ENCODE data around the gene TUBA1A. TPM values are rescaled to one million over a fixed set of nuclear protein-coding genes. Genes with fewer than 3 reads are reported as not detected.
"Not testable (repeated sequence)": the region's sequence is repeated elsewhere in the genome, so short reads cannot be mapped to it uniquely, and the experiment has no call there.

The TUBA1A gene
- total and polyA plus RNA-seq, 2 experiments from 2014 or later, result 452 to 639 TPM

DNA sequence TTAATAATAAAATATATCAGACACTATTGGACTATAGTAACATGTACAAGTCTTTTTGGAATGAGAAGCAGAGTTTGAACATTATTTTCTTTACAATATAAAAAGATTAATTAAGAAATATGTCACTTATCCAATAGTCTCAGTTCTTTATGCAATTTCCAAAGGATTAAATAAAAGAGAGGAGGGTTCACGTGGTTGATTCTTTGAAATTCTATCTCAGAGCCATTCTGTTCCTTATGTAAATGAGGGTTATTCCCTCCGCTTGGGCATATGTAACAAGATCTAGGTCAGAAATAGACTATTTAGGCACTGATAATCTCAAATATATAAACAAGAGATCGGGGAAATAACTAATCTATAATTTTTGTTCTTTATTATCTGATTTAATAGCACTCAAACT lies 2.1 kb upstream of the TUBA1A start:
- in situ Hi-C loops (cut with MboI), result no loop called here
- Histone ChIP-seq H3K4me2 (ENCODE audit: unreplicated experiment) (no peak overlapping the region), H3F3A (ENCODE audit: insufficient read depth) (peaks cover 20% of the 10 kb centered on the region), H3K9ac (no peak overlapping the region), H3K79me2 (ENCODE audit: insufficient read depth) (peaks cover 45% of the 10 kb centered on the region), H3K4me1 (ENCODE audit: insufficient read depth) (peaks cover 16% of the 10 kb centered on the region; the same call in 1 of the 2 replicates), H2AFZ (no peak overlapping the region), H3K27me3 (replicated peaks; ENCODE audit: insufficient read depth) (no peaks in the 10 kb centered on the region), H4K20me1 (ENCODE audit: insufficient read depth) (no peaks in the 10 kb centered on the region; the same call in 1 of the 2 replicates), H3K36me3 (ENCODE audit: low read depth) (peaks cover 4% of the 10 kb centered on the region), H3K9me2 (ENCODE audit: insufficient read depth) (no peaks in the 10 kb centered on the region), H3K27ac (no peak overlapping the region), H3K9me3 (ENCODE audit: low read depth) (no peaks in the 10 kb centered on the region), H3K4me3 (no peak overlapping the region)
- no peak for DNase-seq
- no peak for TF ChIP-seq EZH2phosphoT487 (IDR thresholded peaks at IDR 0.05; ENCODE audit: insufficient read depth, low read depth)
- no peak for TF ChIP-seq EZH2 (IDR thresholded peaks at IDR 0.05; ENCODE audit: insufficient read depth, poor library complexity, severe bottlenecking)
- WGBS, 2 experiments (ENCODE audit: low coverage in 1 of 2, low lambda C conversion rate in 2 of 2, missing lambda C conversion rate in 2 of 2), result 94 to 95% methylated on average over 3 of the region's 3 CpGs

DNA sequence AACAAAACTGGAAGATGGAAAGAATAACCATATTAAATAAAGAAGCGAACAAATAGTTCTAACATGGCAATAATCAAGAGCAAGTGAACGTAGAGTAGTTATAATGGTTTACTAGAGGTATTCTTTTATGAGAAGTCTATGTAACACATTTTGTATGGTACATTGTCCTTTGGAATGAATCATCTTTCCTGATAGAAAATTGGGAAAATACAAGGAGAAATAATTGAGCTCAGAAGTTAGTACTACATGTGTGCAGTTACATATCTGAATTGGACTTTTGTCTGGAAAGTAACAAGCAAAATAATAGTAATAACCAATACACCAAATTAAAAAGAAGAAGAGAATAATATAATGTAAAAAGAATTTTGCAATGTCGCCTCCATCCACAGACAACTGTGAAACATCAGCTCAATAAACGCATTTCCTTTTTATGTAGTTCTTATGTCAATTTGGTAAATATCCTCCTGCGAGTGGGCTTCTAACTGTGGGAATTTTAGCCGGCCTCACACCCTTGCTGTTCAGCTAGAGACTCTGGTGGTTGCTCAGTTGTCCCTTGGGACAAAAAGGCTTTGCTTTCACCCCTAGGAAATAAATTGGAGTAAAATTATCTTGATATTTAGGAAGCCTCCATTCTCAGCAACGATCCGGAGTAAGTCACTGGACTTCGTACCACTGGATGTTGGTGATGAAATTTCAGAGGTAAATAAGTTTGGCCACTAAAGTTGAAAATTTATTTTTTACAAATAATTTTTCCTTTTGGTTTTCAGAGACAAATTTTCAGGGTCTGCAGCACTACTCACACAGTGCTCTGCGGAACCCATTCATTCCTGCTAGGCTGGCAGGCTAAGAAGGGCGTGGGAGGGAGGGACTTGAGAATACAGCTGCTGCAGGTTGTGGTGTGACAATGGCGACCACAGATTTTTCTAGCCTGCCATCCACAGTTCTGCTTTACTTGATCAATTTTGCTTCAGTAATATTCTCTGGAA lies 1.1 kb upstream of the TUBA1A start:
- peaks cover 16% of the 10 kb centered on the region; the same call in 1 of the 2 replicates for H3K4me1 ChIP-seq (ENCODE audit: insufficient read depth)
- peak overlapping the region; percentile 98 for H3K9ac ChIP-seq
- peak overlapping the region; percentile 90 for H3K4me2 ChIP-seq (ENCODE audit: unreplicated experiment)
- H3K79me2 ChIP-seq (ENCODE audit: insufficient read depth), result peaks cover 55% of the 10 kb centered on the region
- H3K36me3 ChIP-seq (ENCODE audit: low read depth), result peaks cover 11% of the 10 kb centered on the region
- no peak for TF ChIP-seq EZH2phosphoT487 (IDR thresholded peaks at IDR 0.05; ENCODE audit: insufficient read depth, low read depth)
- in situ Hi-C loops (cut with MboI), result no loop called here
- no peaks in the 10 kb centered on the region for H3K9me3 ChIP-seq (ENCODE audit: low read depth)
- H3K4me3 ChIP-seq, result peak overlapping the region; percentile 94
- WGBS, 2 experiments (ENCODE audit: low coverage in 1 of 2, low lambda C conversion rate in 2 of 2, missing lambda C conversion rate in 2 of 2), result 93% methylated on average over 12 of the region's 12 CpGs
- peaks cover 20% of the 10 kb centered on the region for H3F3A ChIP-seq (ENCODE audit: insufficient read depth)
- H3K9me2 ChIP-seq (ENCODE audit: insufficient read depth), result no peaks in the 10 kb centered on the region
- H3K27ac ChIP-seq, result peak overlapping the region; percentile 98
- no peak for DNase-seq
- H3K27me3 ChIP-seq (replicated peaks; ENCODE audit: insufficient read depth), result no peaks in the 10 kb centered on the region
- H2AFZ ChIP-seq, result peak overlapping the region; percentile 76
- H4K20me1 ChIP-seq (ENCODE audit: insufficient read depth), result no peaks in the 10 kb centered on the region; the same call in 1 of the 2 replicates

DNA sequence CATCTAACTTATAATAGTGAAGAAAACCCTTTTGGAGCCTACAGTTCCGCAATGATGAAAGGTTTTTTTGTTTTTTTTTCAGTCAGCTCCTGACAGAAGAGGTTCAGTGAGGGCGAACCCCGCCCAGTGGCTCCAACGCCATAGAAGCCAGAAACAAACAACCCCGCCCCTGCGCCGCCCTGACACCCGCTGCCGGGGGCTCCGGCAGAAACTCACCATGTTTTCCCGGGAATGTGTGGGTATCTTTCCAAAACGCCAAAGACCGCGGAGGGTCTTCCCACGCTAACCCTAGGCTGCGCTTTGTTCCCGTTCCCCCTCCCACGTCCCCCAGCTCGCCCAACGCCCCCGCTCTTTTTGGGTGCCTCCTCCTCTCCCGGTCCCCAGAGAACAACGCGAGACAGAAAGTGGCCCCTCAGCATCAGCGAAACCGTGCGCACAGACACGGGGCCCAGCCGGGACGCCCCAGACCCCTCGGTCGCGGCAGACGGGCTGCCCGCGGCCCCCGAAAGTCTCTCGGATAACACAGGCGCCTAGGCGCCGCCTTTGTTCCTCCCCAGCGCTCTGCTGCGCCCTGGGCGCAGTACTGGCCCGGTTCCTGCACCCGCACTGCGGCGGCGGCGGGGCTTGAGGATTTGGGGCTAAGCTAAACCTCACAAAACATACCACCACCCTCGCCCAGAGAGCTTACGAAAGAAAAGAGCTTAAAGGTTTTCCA lies 522 bp downstream of the TUBA1A start:
- peaks cover 55% of the 10 kb centered on the region for H3K79me2 ChIP-seq (ENCODE audit: insufficient read depth)
- in situ Hi-C loops (cut with MboI), result no loop called here

DNA sequence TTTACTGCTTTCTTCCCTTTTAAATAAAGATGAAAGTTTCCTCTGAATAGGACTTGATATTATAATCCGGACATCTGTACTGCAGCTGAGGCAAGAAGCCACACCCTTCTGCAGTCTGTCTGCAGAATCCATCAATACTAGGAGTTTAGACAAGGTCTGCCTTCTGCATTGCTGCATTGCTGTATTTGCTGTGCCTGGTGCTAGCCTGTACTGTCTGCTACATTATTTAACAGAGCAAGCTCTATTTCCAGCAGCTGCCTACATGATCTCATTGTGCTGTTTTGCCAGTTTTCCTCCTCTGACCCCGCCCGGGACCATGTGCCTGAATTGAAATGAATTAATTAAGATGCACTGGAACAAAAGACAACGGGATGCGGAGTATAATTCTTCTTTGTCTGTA lies 1.7 kb downstream of the TUBA1A start:
- no peak for TF ChIP-seq EZH2 (IDR thresholded peaks at IDR 0.05; ENCODE audit: insufficient read depth, poor library complexity, severe bottlenecking)
- TF ChIP-seq EZH2phosphoT487 (IDR thresholded peaks at IDR 0.05; ENCODE audit: insufficient read depth, low read depth), result no peak
- Histone ChIP-seq H2AFZ (no peak overlapping the region), H3K4me2 (ENCODE audit: unreplicated experiment) (peak overlapping the region; percentile 90), H3K9ac (peak overlapping the region; percentile 98), H3K27me3 (replicated peaks; ENCODE audit: insufficient read depth) (no peaks in the 10 kb centered on the region), H3F3A (ENCODE audit: insufficient read depth) (peaks cover 46% of the 10 kb centered on the region), H3K79me2 (ENCODE audit: insufficient read depth) (peaks cover 55% of the 10 kb centered on the region), H3K4me3 (peak overlapping the region; percentile 94), H3K36me3 (ENCODE audit: low read depth) (peaks cover 22% of the 10 kb centered on the region), H4K20me1 (ENCODE audit: insufficient read depth) (no peaks in the 10 kb centered on the region; the same call in 1 of the 2 replicates), H3K9me3 (ENCODE audit: low read depth) (no peaks in the 10 kb centered on the region), H3K4me1 (ENCODE audit: insufficient read depth) (peaks cover 16% of the 10 kb centered on the region; the same call in 1 of the 2 replicates), H3K9me2 (ENCODE audit: insufficient read depth) (no peaks in the 10 kb centered on the region), H3K27ac (peak overlapping the region; percentile 98)
- WGBS, 2 experiments (ENCODE audit: low coverage in 1 of 2, low lambda C conversion rate in 2 of 2, missing lambda C conversion rate in 2 of 2), result 3 to 4% methylated on average over 5 of the region's 5 CpGs
- peak; percentile 84 for DNase-seq
- in situ Hi-C loops (cut with MboI), result no loop called here

More for the DNA sequence above, 522 bp downstream of the TUBA1A start:
- Histone ChIP-seq H3K27ac (peak overlapping the region; percentile 98), H3K9me2 (ENCODE audit: insufficient read depth) (no peaks in the 10 kb centered on the region), H3F3A (ENCODE audit: insufficient read depth) (peaks cover 37% of the 10 kb centered on the region), H3K4me3 (peak overlapping the region; percentile 94), H3K4me1 (ENCODE audit: insufficient read depth) (peaks cover 16% of the 10 kb centered on the region; the same call in 1 of the 2 replicates), H3K36me3 (ENCODE audit: low read depth) (peaks cover 22% of the 10 kb centered on the region), H3K9ac (peak overlapping the region; percentile 98), H3K27me3 (replicated peaks; ENCODE audit: insufficient read depth) (no peaks in the 10 kb centered on the region), H3K9me3 (ENCODE audit: low read depth) (no peaks in the 10 kb centered on the region), H4K20me1 (ENCODE audit: insufficient read depth) (no peaks in the 10 kb centered on the region; the same call in 1 of the 2 replicates), H2AFZ (peak overlapping the region; percentile 76), H3K4me2 (ENCODE audit: unreplicated experiment) (peak overlapping the region; percentile 90)
- no peak for TF ChIP-seq EZH2phosphoT487 (IDR thresholded peaks at IDR 0.05; ENCODE audit: insufficient read depth, low read depth)
- no peak for TF ChIP-seq EZH2 (IDR thresholded peaks at IDR 0.05; ENCODE audit: insufficient read depth, poor library complexity, severe bottlenecking)
- WGBS, 2 experiments (ENCODE audit: low coverage in 1 of 2, low lambda C conversion rate in 2 of 2, missing lambda C conversion rate in 2 of 2), result 0 to 2% methylated on average over 45 to 52 of the region's 52 CpGs
- peak; percentile 91 for DNase-seq

DNA sequence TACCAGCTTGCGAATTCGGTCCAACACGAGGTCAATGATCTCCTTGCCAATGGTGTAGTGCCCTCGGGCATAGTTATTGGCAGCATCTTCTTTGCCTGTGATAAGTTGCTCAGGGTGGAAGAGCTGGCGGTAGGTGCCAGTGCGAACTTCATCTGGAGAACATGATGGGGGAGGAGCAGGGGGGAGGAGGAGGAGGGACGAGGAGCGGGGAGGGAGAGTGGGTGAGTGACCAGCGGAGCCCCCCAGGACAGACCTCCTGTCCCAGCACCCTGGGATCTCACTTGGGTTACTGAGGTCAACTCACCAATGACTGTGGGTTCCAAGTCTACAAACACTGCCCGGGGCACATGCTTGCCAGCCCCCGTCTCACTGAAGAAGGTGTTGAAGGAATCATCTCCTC lies 2.6 kb downstream of the TUBA1A start:
- H3K9me3 ChIP-seq (ENCODE audit: low read depth); H4K20me1 ChIP-seq (ENCODE audit: insufficient read depth); H3K27me3 ChIP-seq (replicated peaks; ENCODE audit: insufficient read depth); in situ Hi-C loops (cut with MboI); H3K9me2 ChIP-seq (ENCODE audit: insufficient read depth); H3K27ac ChIP-seq; DNase-seq; H2AFZ ChIP-seq: not testable (repeated sequence)
- WGBS, 2 experiments (ENCODE audit: low coverage in 1 of 2, low lambda C conversion rate in 2 of 2, missing lambda C conversion rate in 2 of 2), result 79 to 80% methylated on average over 7 to 11 of the region's 11 CpGs
- Histone ChIP-seq H3K79me2 (ENCODE audit: insufficient read depth) (peaks cover 55% of the 10 kb centered on the region), H3K36me3 (ENCODE audit: low read depth) (peaks cover 22% of the 10 kb centered on the region), H3F3A (ENCODE audit: insufficient read depth) (peaks cover 47% of the 10 kb centered on the region), H3K4me1 (ENCODE audit: insufficient read depth) (peaks cover 16% of the 10 kb centered on the region; the same call in 1 of the 2 replicates), H3K9ac (peak overlapping the region; percentile 98), H3K4me2 (ENCODE audit: unreplicated experiment) (peak overlapping the region; percentile 90), H3K4me3 (peak overlapping the region; percentile 94)

DNA sequence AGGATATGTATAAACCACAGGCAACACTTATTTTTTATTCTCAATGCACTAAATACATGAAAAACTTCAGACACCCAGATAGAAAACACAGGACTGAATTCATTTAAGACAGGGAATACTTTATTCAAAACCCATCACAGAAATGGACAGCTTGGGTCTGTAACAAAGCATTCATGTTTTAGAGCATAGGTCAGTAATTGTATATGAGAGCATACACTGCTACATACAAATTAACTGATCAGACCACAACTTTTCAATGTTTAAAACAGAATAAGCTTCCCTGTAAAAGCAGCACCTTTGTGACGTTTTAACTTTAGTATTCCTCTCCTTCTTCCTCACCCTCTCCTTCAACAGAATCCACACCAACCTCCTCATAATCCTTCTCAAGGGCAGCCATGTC lies 4.2 kb downstream of the TUBA1A start:
- in situ Hi-C loops (cut with MboI); H3K9me3 ChIP-seq (ENCODE audit: low read depth); H3K9me2 ChIP-seq (ENCODE audit: insufficient read depth); H3K27me3 ChIP-seq (replicated peaks; ENCODE audit: insufficient read depth); H3K9ac ChIP-seq; H3K27ac ChIP-seq; H2AFZ ChIP-seq; DNase-seq; H3K4me2 ChIP-seq (ENCODE audit: unreplicated experiment); H4K20me1 ChIP-seq (ENCODE audit: insufficient read depth); H3K4me3 ChIP-seq: not testable (repeated sequence)
- peaks cover 15% of the 10 kb centered on the region; the same call in 1 of the 2 replicates for H3K4me1 ChIP-seq (ENCODE audit: insufficient read depth)
- peaks cover 43% of the 10 kb centered on the region for H3K79me2 ChIP-seq (ENCODE audit: insufficient read depth)
- 48 to 57% methylated on average over 1 of the region's 1 CpG for WGBS, 2 experiments (ENCODE audit: low coverage in 1 of 2, low lambda C conversion rate in 2 of 2, missing lambda C conversion rate in 2 of 2)
- H3K36me3 ChIP-seq (ENCODE audit: low read depth), result peaks cover 22% of the 10 kb centered on the region
- peaks cover 41% of the 10 kb centered on the region for H3F3A ChIP-seq (ENCODE audit: insufficient read depth)

All from GM23248 (cell line).